HG03457 (cell line): ENCODE data around the gene FABP7.

Source experiments
- ATAC-seq: cut with Tn5 transposase; IDR thresholded peaks from one replicate; pipeline ENCODE4 v1.9.1; 2021; ENCODE audit warnings: moderate number of reproducible peaks; ENCODE audit not compliant: unreplicated experiment

FABP7 gene

GRCh38 chr6:122832459-122832858, 52.9 kb downstream of the FABP7 start:
- ATAC-seq = no peak

- no peak for ATAC-seq
Measured at GRCh38 chr6:122833021-122833491, 53.5 kb downstream of the FABP7 start.
